Mucosa of gallbladder (tissue), 1 donor: ENCODE results near the gene KAT7. TPM values are rescaled to one million over a fixed set of nuclear protein-coding genes. Genes with fewer than 3 reads are reported as not detected.
A peak's percentile ranks its signal among the peaks of the same experiment; 100 is the strongest.
"Not testable (repeated sequence)": the region's sequence is repeated elsewhere in the genome, so short reads cannot be mapped to it uniquely, and the experiment has no call there.

Experiments
- DNase-seq: peaks from one replicate; pipeline ENCODE4 v3.0.0-alpha.2; 2020; ENCODE audit warnings: low spot score
- total RNA-seq: library from RNA; stranded (reverse); gene quantifications from one replicate; pipeline ENCODE4 v1.2.1, GENCODE V29; 2021
- donor health status: DM: no; HTN: no; CAD: no.

The KAT7 gene
- total RNA-seq, 1 donor from 2014 or later, result 63.8 TPM

GRCh38 chr17:49809056-49809455, 20.6 kb downstream of the KAT7 start:
- DNase-seq, result no peak

- no peak for DNase-seq
Measured at GRCh38 chr17:49814781-49815529, 26.5 kb downstream of the KAT7 start.

- DNase-seq, result no peak
Measured at GRCh38 chr17:49815761-49816281, 27.3 kb downstream of the KAT7 start.

GRCh38 chr17:49817993-49818392, 29.5 kb downstream of the KAT7 start:
- DNase-seq, result no peak

- no peak for DNase-seq
Measured at GRCh38 chr17:49819138-49819537, 30.7 kb downstream of the KAT7 start.

- no peak for DNase-seq
Measured at GRCh38 chr17:49819651-49820050, 31.2 kb downstream of the KAT7 start.

GRCh38 chr17:49820773-49821172, 32.3 kb downstream of the KAT7 start:
- no peak for DNase-seq

- no peak for DNase-seq
Measured at GRCh38 chr17:49821466-49821865, 33.0 kb downstream of the KAT7 start.

GRCh38 chr17:49821916-49822315, 33.4 kb downstream of the KAT7 start:
- no peak for DNase-seq

- DNase-seq, result peak; percentile 23
Measured at GRCh38 chr17:49822829-49823228, 34.3 kb downstream of the KAT7 start.

GRCh38 chr17:49823614-49824013, 35.1 kb downstream of the KAT7 start:
- DNase-seq, result no peak

- no peak for DNase-seq
Measured at GRCh38 chr17:49825645-49826044, 37.2 kb downstream of the KAT7 start.

- not testable (repeated sequence) for DNase-seq
Measured at GRCh38 chr17:49828325-49828724, 39.8 kb downstream of the KAT7 start.

GRCh38 chr17:49829026-49829425, 40.5 kb downstream of the KAT7 start:
- no peak for DNase-seq

GRCh38 chr17:49830605-49831004, 42.1 kb downstream of the KAT7 start:
- DNase-seq, result no peak

- no peak for DNase-seq
Measured at GRCh38 chr17:49832840-49833599, 44.5 kb downstream of the KAT7 start.

GRCh38 chr17:49834118-49834743, 45.8 kb downstream of the KAT7 start:
- DNase-seq, result no peak

GRCh38 chr17:49835472-49835871, 47.0 kb downstream of the KAT7 start:
- DNase-seq, result no peak

GRCh38 chr17:49836111-49837030, 47.9 kb downstream of the KAT7 start:
- DNase-seq, result peak; percentile 36

GRCh38 chr17:49839455-49839854, 51.0 kb downstream of the KAT7 start:
- no peak for DNase-seq

GRCh38 chr17:49841548-49841947, 53.1 kb downstream of the KAT7 start:
- no peak for DNase-seq
